CD4-positive, alpha-beta memory T cell (primary cell): ENCODE measurements around the gene ZBTB22. TPM values are rescaled to one million over a fixed set of nuclear protein-coding genes. Genes with fewer than 3 reads are reported as not detected.
"Not testable (repeated sequence)": the region's sequence is repeated elsewhere in the genome, so short reads cannot be mapped to it uniquely, and the experiment has no call there.

Source experiments
- CTCF ChIA-PET: fragments of 350-600 bp; sonication (Branson Sonifier 250); formaldehyde crosslinking; loops from one replicate; lab custom pipeline; 2021; ENCODE audit warnings: inconsistent platforms; ENCODE audit not compliant: partially characterized antibody; lab: Charles Lee
- POLR2A ChIA-PET: fragments of 350-600 bp; sonication (Branson Sonifier 250); formaldehyde crosslinking; loops from one replicate; lab custom pipeline; 2021; ENCODE audit not compliant: partially characterized antibody; lab: Charles Lee
- DNase-seq, 5 donors: peaks; one replicate each; pipeline versions ENCODE4 v3.0.0 to v3.0.0-alpha.2; 2020 to 2022; ENCODE audit warnings: mixed read lengths in 1 of 5
- H3K27ac ChIP-seq: one replicate; pipeline ENCODE4 v1.7.0; 2013; ENCODE audit warnings: low read depth, low read length
- H3K27me3 ChIP-seq: 2 replicates; pipeline ENCODE4 v1.7.0; 2013; ENCODE audit warnings: mild to moderate bottlenecking, low read length, moderate library complexity; ENCODE audit not compliant: insufficient read depth
- H3K36me3 ChIP-seq: 2 replicates; pipeline ENCODE4 v1.7.0; 2013; ENCODE audit warnings: mild to moderate bottlenecking, low read length, moderate library complexity; ENCODE audit not compliant: insufficient read depth
- H3K4me1 ChIP-seq: 2 replicates; pipeline ENCODE4 v1.7.0; 2013; ENCODE audit warnings: mild to moderate bottlenecking, low read length, moderate library complexity; ENCODE audit not compliant: insufficient read depth
- H3K4me3 ChIP-seq, 2 donors: one replicate each; pipeline ENCODE4 v1.7.0; 2013; ENCODE audit warnings: low read length in 2 of 2, mild to moderate bottlenecking in 1 of 2
- H3K9me3 ChIP-seq, 2 donors: one replicate each; pipeline ENCODE4 v1.7.0; 2013; ENCODE audit warnings: low read length in 2 of 2, control low read depth in 1 of 2; ENCODE audit not compliant: control insufficient read depth in 1 of 2
- H3K27ac Mint-ChIP-seq, 7 donors: one replicate each; pipeline ENCODE4 v1.8.0; 2020 to 2021; ENCODE audit warnings: mixed read lengths in 7 of 7, mild to moderate bottlenecking in 6 of 7, inconsistent platforms in 3 of 7, moderate library complexity in 3 of 7
- H3K27me3 Mint-ChIP-seq, 2 donors: one replicate each; pipeline ENCODE4 v1.8.0; 2020 to 2021; ENCODE audit warnings: mixed read lengths in 2 of 2
- H3K36me3 Mint-ChIP-seq, 2 donors: one replicate each; pipeline ENCODE4 v1.8.0; 2020 to 2021; ENCODE audit warnings: mixed read lengths in 2 of 2, inconsistent platforms in 1 of 2, mild to moderate bottlenecking in 1 of 2
- H3K4me1 Mint-ChIP-seq, 4 donors: one replicate each; pipeline ENCODE4 v1.8.0; 2020 to 2021; ENCODE audit warnings: mixed read lengths in 4 of 4, mild to moderate bottlenecking in 1 of 4
- H3K4me3 Mint-ChIP-seq, 8 donors: one replicate each; pipeline ENCODE4 v1.8.0; 2020 to 2021; ENCODE audit warnings: mixed read lengths in 8 of 8, mild to moderate bottlenecking in 7 of 8, moderate library complexity in 6 of 8, inconsistent platforms in 3 of 8
- H3K9me3 Mint-ChIP-seq, 8 donors: one replicate each; pipeline ENCODE4 v1.8.0; 2020 to 2021; ENCODE audit warnings: mixed read lengths in 8 of 8, mild to moderate bottlenecking in 5 of 8, inconsistent platforms in 3 of 8, moderate library complexity in 1 of 8
- intact Hi-C: fragments of 100-400 bp; cut with micrococcal nuclease; formaldehyde crosslinking; loops from one replicate; pipeline ENCODE4 v1.15.1; 2023
- polyA plus RNA-seq, 2 donors: library from polyadenylated mRNA; unstranded; fragments of 300-500 nt; fragmentation: Illumina TruSeq; gene quantifications; one replicate each; pipeline ENCODE4 v1.2.3, GENCODE V29; 2021
- total RNA-seq, 2 experiments: library from RNA; stranded (reverse); gene quantifications; one replicate each; pipeline ENCODE4 v1.2.3, GENCODE V29; 2021

Gene ZBTB22
- total and polyA plus RNA-seq, 4 experiments from 2014 or later, result 15.3 to 28.7 (median 23.5) TPM

- CTCF ChIA-PET, result interaction anchor here (0.6 to 4.2 kb wide), 15 partner anchors 9 to 152 kb away, joined by 3 to 32 read pairs (median 5); partner anchors contain the start of genes PFDN6, WDR46 and ZBTB22
- Histone ChIP-seq H3K4me1 (peaks cover 64% of the 10 kb centered on the region), H3K27me3 (no peaks in the 10 kb centered on the region), H3K4me3 (peak overlapping the region; percentile 72 to 79), H3K36me3 (peaks cover 49% of the 10 kb centered on the region), H3K27ac (peak overlapping the region; percentile 82), H3K9me3 (no peaks in the 10 kb centered on the region)
- intact Hi-C loops, result loop anchor here (1.0 to 10.0 kb wide), 7 partner anchors 11 to 1303 kb away; partner anchors contain the start of genes DXO, PFDN6 and WDR46
- Mint-ChIP-seq H3K4me1 (peaks cover 30 to 80% (median 53%) of the 10 kb centered on the region in 4 donors), H3K27ac (peak overlapping the region; percentile 90 to 97 (median 94)), H3K36me3 (peaks cover 21 to 71% of the 10 kb centered on the region in 2 donors), H3K27me3 (no peaks in the 10 kb centered on the region), H3K9me3 (peaks cover 0 to 3% (median 0%) of the 10 kb centered on the region in 8 donors), H3K4me3 (peak overlapping the region; percentile 89 to 93 (median 91))
- POLR2A ChIA-PET, result interaction anchor here (0.9 to 8.8 kb wide), 36 partner anchors 8 to 1087 kb away, joined by 3 to 220 read pairs (median 6); partner anchors contain the start of genes BAK1, CUTA, PFDN6 and PSMB9
- DNase-seq, result peak in 4 of 5 donors; percentile 24 to 46 (median 32)
Measured at GRCh38 chr6:33277663-33278391, 39.7 kb downstream of the ZBTB22 start.

GRCh38 chr6:33276864-33277662 is 40.5 kb downstream of the ZBTB22 start, which contains the start of gene B3GALT4:
TSS of gene B3GALT4 (plus strand) at chr6:33277123. CDS start at chr6:33277420, 297 bp downstream.
- Mint-ChIP-seq H3K36me3 (peaks cover 21 to 69% of the 10 kb centered on the region in 2 donors), H3K27ac (peak within 1 kb of the TSS; percentile 90 to 97 (median 94)), H3K9me3 (peaks cover 0 to 4% (median 0%) of the 10 kb centered on the region in 8 donors), H3K4me1 (peaks cover 35 to 87% (median 59%) of the 10 kb centered on the region in 4 donors), H3K27me3 (no peaks in the 10 kb centered on the region), H3K4me3 (peak within 1 kb of the TSS; percentile 89 to 93 (median 91))
- Histone ChIP-seq H3K9me3 (no peaks in the 10 kb centered on the region), H3K4me3 (peak within 1 kb of the TSS; percentile 72 to 79), H3K27me3 (no peaks in the 10 kb centered on the region), H3K27ac (peak within 1 kb of the TSS; percentile 82), H3K36me3 (peaks cover 43% of the 10 kb centered on the region), H3K4me1 (peaks cover 71% of the 10 kb centered on the region)
- peak; percentile 66 to 77 (median 75) for DNase-seq
- CTCF ChIA-PET, result interaction anchor here (0.6 to 4.2 kb wide), 15 partner anchors 10 to 153 kb away, joined by 3 to 32 read pairs (median 5); partner anchors contain the start of genes PFDN6, WDR46 and ZBTB22
- intact Hi-C loops, result loop anchor here (1.0 to 10.0 kb wide), 7 partner anchors 12 to 1302 kb away; partner anchors contain the start of genes DXO, PFDN6 and WDR46
- POLR2A ChIA-PET, result interaction anchor here (0.6 to 8.8 kb wide), 39 partner anchors 8 to 1612 kb away, joined by 3 to 220 read pairs (median 5); partner anchors contain the start of genes BAK1, CUTA, GPANK1 and HSD17B8

- peaks cover 0 to 4% (median 0%) of the 10 kb centered on the region in 8 donors for H3K9me3 Mint-ChIP-seq
- peaks cover 37 to 92% (median 62%) of the 10 kb centered on the region in 4 donors for H3K4me1 Mint-ChIP-seq
- Histone ChIP-seq H3K9me3 (no peaks in the 10 kb centered on the region), H3K27me3 (no peaks in the 10 kb centered on the region), H3K36me3 (peaks cover 41% of the 10 kb centered on the region), H3K4me3 (peak overlapping the region; percentile 72 to 79), H3K27ac (peak overlapping the region; percentile 82), H3K4me1 (peaks cover 71% of the 10 kb centered on the region)
- H3K27me3 Mint-ChIP-seq, result no peaks in the 10 kb centered on the region
- H3K4me3 Mint-ChIP-seq, result peak overlapping the region; percentile 69 to 92 (median 84)
- H3K27ac Mint-ChIP-seq, result peak overlapping the region; percentile 63 to 97 (median 94)
- intact Hi-C loops, result loop anchor here (10.0 kb wide), 2 partner anchors 298 to 1302 kb away; partner anchors contain the start of gene DXO
- H3K36me3 Mint-ChIP-seq, result peaks cover 21 to 73% of the 10 kb centered on the region in 2 donors
- POLR2A ChIA-PET, result interaction anchor here (0.6 to 8.8 kb wide), 27 partner anchors 10 to 1612 kb away, joined by 3 to 220 read pairs (median 8); partner anchors contain the start of genes BAK1, CUTA, GPANK1 and HSD17B8
- DNase-seq, result no peak
- CTCF ChIA-PET, result interaction anchor here (0.6 to 4.2 kb wide), 10 partner anchors 11 to 149 kb away, joined by 3 to 32 read pairs (median 8); partner anchors contain the start of genes PFDN6 and WDR46
Measured at GRCh38 chr6:33276581-33276863, 41.0 kb downstream of the ZBTB22 start.

GRCh38 chr6:33275795-33276580 is 41.6 kb downstream of the ZBTB22 start:
- Histone ChIP-seq H3K4me3 (peak overlapping the region in 1 of 2 donors; percentile 79), H3K36me3 (peaks cover 41% of the 10 kb centered on the region), H3K27ac (peak overlapping the region; percentile 82), H3K4me1 (peaks cover 73% of the 10 kb centered on the region)
- not testable (repeated sequence) for H3K9me3 Mint-ChIP-seq, H3K27me3 Mint-ChIP-seq, H3K27me3 ChIP-seq, DNase-seq, H3K9me3 ChIP-seq
- peak overlapping the region; percentile 63 to 97 (median 94) for H3K27ac Mint-ChIP-seq
- intact Hi-C loops, result loop anchor here (10.0 kb wide), 2 partner anchors 299 to 1301 kb away; partner anchors contain the start of gene DXO
- peak overlapping the region; percentile 69 to 92 (median 84) for H3K4me3 Mint-ChIP-seq
- ChIA-PET POLR2A (interaction anchor here (0.9 to 8.8 kb wide), 20 partner anchors 9 to 1611 kb away, joined by 3 to 220 read pairs (median 14); partner anchors contain the start of genes CUTA, GPANK1, PFDN6 and RGL2), CTCF (interaction anchor here (0.6 to 4.2 kb wide), 7 partner anchors 13 to 149 kb away, joined by 4 to 32 read pairs (median 8); partner anchors contain the start of genes PFDN6 and WDR46)
- peaks cover 21 to 73% of the 10 kb centered on the region in 2 donors for H3K36me3 Mint-ChIP-seq
- H3K4me1 Mint-ChIP-seq, result peaks cover 39 to 92% (median 65%) of the 10 kb centered on the region in 4 donors

GRCh38 chr6:33273924-33274902 is 43.3 kb downstream of the ZBTB22 start:
- peaks cover 26 to 73% of the 10 kb centered on the region in 2 donors for H3K36me3 Mint-ChIP-seq
- peak overlapping the region in 1 of 2 donors; percentile 35 for H3K4me3 ChIP-seq
- CTCF ChIA-PET, result no interaction called here

More at GRCh38 chr6:33273924-33274902, 43.3 kb downstream of the ZBTB22 start:
- Mint-ChIP-seq H3K27ac (peak overlapping the region; percentile 63 to 100 (median 97)), H3K27me3 (no peaks in the 10 kb centered on the region), H3K4me3 (peak overlapping the region; percentile 62 to 100 (median 98)), H3K4me1 (peaks cover 43 to 92% (median 75%) of the 10 kb centered on the region in 4 donors), H3K9me3 (peaks cover 0 to 5% (median 0%) of the 10 kb centered on the region in 8 donors)
- POLR2A ChIA-PET, result interaction anchor here (1.2 to 8.5 kb wide), 5 partner anchors 9 to 74 kb away, joined by 3 to 220 read pairs (median 3); partner anchors contain the start of genes PFDN6, RXRB and WDR46
- Histone ChIP-seq H3K4me1 (peaks cover 81% of the 10 kb centered on the region), H3K36me3 (peaks cover 36% of the 10 kb centered on the region), H3K27me3 (no peaks in the 10 kb centered on the region), H3K9me3 (no peaks in the 10 kb centered on the region), H3K27ac (peak overlapping the region; percentile 82)
- intact Hi-C loops, result loop anchor here (5.0 to 10.0 kb wide), 3 partner anchors 143 to 1299 kb away; partner anchors contain the start of genes CUTA and DXO
- DNase-seq, result no peak
